H9 (cell line): Measurements from ENCODE around the gene TFF3. TPM values are rescaled to one million over a fixed set of nuclear protein-coding genes. Genes with fewer than 3 reads are reported as not detected.

Experiments used
- DNase-seq: peaks from one replicate; pipeline ENCODE4 v3.0.0-alpha.2; 2017
- H2AFZ ChIP-seq: one replicate; pipeline ENCODE4 v1.6.1; 2013; ENCODE audit warnings: mild to moderate bottlenecking, low read length, control low read depth, moderate library complexity
- H2AK5ac ChIP-seq: 2 replicates; pipeline ENCODE4 v1.6.1; 2013; ENCODE audit warnings: low read length, control low read depth, mixed read lengths; ENCODE audit not compliant: insufficient read length
- H2BK120ac ChIP-seq: one replicate; pipeline ENCODE4 v1.6.1; 2013; ENCODE audit warnings: low read depth, mild to moderate bottlenecking, low read length, control low read depth, inconsistent platforms; ENCODE audit not compliant: poor library complexity, severe bottlenecking
- H2BK12ac ChIP-seq: 2 replicates; pipeline ENCODE4 v1.6.1; 2013; ENCODE audit warnings: low read length, control low read depth, mixed read lengths, low read depth; ENCODE audit not compliant: insufficient read length
- H2BK15ac ChIP-seq: 2 replicates; pipeline ENCODE4 v1.6.1; 2013; ENCODE audit warnings: low read depth, low read length, control low read depth
- H2BK20ac ChIP-seq: one replicate; pipeline ENCODE4 v1.6.1; 2013; ENCODE audit warnings: low read depth, mild to moderate bottlenecking, low read length, control low read depth, inconsistent platforms; ENCODE audit not compliant: poor library complexity, severe bottlenecking
- H2BK5ac ChIP-seq: 2 replicates; pipeline ENCODE4 v1.6.1; 2013; ENCODE audit warnings: low read length, control low read depth, mixed read lengths; ENCODE audit not compliant: insufficient read length
- H3K14ac ChIP-seq: 2 replicates; pipeline ENCODE4 v1.6.1; 2013; ENCODE audit warnings: low read length, control low read depth; ENCODE audit not compliant: insufficient read depth
- H3K18ac ChIP-seq: 2 replicates; pipeline ENCODE4 v1.6.1; 2013; ENCODE audit warnings: low read depth, mild to moderate bottlenecking, mixed read lengths, low read length, control low read depth; ENCODE audit not compliant: insufficient read length
- H3K23ac ChIP-seq: 2 replicates; pipeline ENCODE4 v1.6.1; 2013; ENCODE audit warnings: low read length, control low read depth, mixed read lengths, low read depth; ENCODE audit not compliant: insufficient read length
- H3K23me2 ChIP-seq: 2 replicates; pipeline ENCODE4 v1.6.1; 2013; ENCODE audit warnings: low read depth, mild to moderate bottlenecking, mixed read lengths, low read length, control low read depth; ENCODE audit not compliant: insufficient read length, poor library complexity, severe bottlenecking
- H3K27ac ChIP-seq: 2 replicates; pipeline ENCODE4 v1.5.1; 2013; ENCODE audit warnings: low read length, control low read depth, mixed read lengths, low read depth; ENCODE audit not compliant: insufficient read length
- H3K27me3 ChIP-seq: 2 replicates; pipeline ENCODE4 v1.6.1; 2013; ENCODE audit warnings: low read length, control low read depth, inconsistent platforms; ENCODE audit not compliant: insufficient read depth
- H3K4ac ChIP-seq: 2 replicates; pipeline ENCODE4 v1.6.1; 2013; ENCODE audit warnings: low read depth, mild to moderate bottlenecking, control low read depth, inconsistent platforms, low read length, moderate library complexity
- H3K4me1 ChIP-seq: 2 replicates; pipeline ENCODE4 v1.6.1; 2013; ENCODE audit warnings: low read length, control low read depth, inconsistent platforms; ENCODE audit not compliant: insufficient read depth
- H3K4me2 ChIP-seq: 2 replicates; pipeline ENCODE4 v1.6.1; 2013; ENCODE audit warnings: low read length, control low read depth, mixed read lengths; ENCODE audit not compliant: insufficient read length, insufficient read depth
- H3K56ac ChIP-seq: 2 replicates; pipeline ENCODE4 v1.6.1; 2013; ENCODE audit warnings: low read depth, mild to moderate bottlenecking, mixed read lengths, low read length, control low read depth; ENCODE audit not compliant: insufficient read length
- H3K79me1 ChIP-seq: 2 replicates; pipeline ENCODE4 v1.6.1; 2013; ENCODE audit warnings: low read depth, mild to moderate bottlenecking, moderate library complexity, low read length, control low read depth, inconsistent platforms; ENCODE audit not compliant: insufficient read depth, poor library complexity, severe bottlenecking
- H3K79me2 ChIP-seq: 2 replicates; pipeline ENCODE4 v1.6.1; 2013; ENCODE audit warnings: low read length, control low read depth, inconsistent platforms; ENCODE audit not compliant: insufficient read depth
- H3K9ac ChIP-seq: 2 replicates; pipeline ENCODE4 v1.6.1; 2013; ENCODE audit warnings: low read length, control low read depth, mixed read lengths; ENCODE audit not compliant: insufficient read length; ENCODE audit errors: extremely low read depth
- H3K9me3 ChIP-seq: one replicate; pipeline ENCODE4 v1.6.1; 2013; ENCODE audit warnings: low read depth, low read length, inconsistent platforms; ENCODE audit not compliant: control insufficient read depth
- H3T11ph ChIP-seq: one replicate; pipeline ENCODE4 v1.6.1; 2013; ENCODE audit warnings: mild to moderate bottlenecking, low read length, control low read depth, inconsistent platforms
- H4K20me1 ChIP-seq: one replicate; pipeline ENCODE4 v1.6.1; 2013; ENCODE audit not compliant: control insufficient read depth, insufficient read length, insufficient read depth
- H4K5ac ChIP-seq: 2 replicates; pipeline ENCODE4 v1.6.1; 2013; ENCODE audit warnings: low read depth, mild to moderate bottlenecking, mixed read lengths, low read length, control low read depth; ENCODE audit not compliant: insufficient read length
- H4K8ac ChIP-seq: replicated peaks from 2 replicates; pipeline ENCODE4 v1.6.1; 2013; ENCODE audit warnings: low read length, control low read depth, mixed read lengths, low read depth; ENCODE audit not compliant: insufficient read length
- H4K91ac ChIP-seq: 2 replicates; pipeline ENCODE4 v1.6.1; 2013; ENCODE audit warnings: low read depth, mild to moderate bottlenecking, moderate library complexity, mixed read lengths, low read length, control low read depth; ENCODE audit not compliant: insufficient read length
- H3K27ac Mint-ChIP-seq, 3 experiments: 2 replicates in 2 of 3; 3 replicates in 1 of 3; pipeline ENCODE4 v1.8.0; 2020 to 2021; ENCODE audit warnings: mixed read lengths in 3 of 3, mild to moderate bottlenecking in 1 of 3, moderate library complexity in 1 of 3
- H3K27me3 Mint-ChIP-seq: 2 replicates; pipeline ENCODE4 v1.8.0; 2021; ENCODE audit warnings: low read depth, mild to moderate bottlenecking, moderate library complexity, mixed read lengths
- H3K36me3 Mint-ChIP-seq, 3 experiments: 2 replicates in 2 of 3; 3 replicates in 1 of 3; pipeline ENCODE4 v1.8.0; 2020 to 2021; ENCODE audit warnings: low read depth in 3 of 3, mixed read lengths in 3 of 3; ENCODE audit not compliant: insufficient read depth in 1 of 3
- H3K4me1 Mint-ChIP-seq, 2 experiments: 2 replicates each; pipeline ENCODE4 v1.8.0; 2020; ENCODE audit warnings: mixed read lengths in 2 of 2
- H3K4me3 Mint-ChIP-seq, 2 experiments: 2 replicates in 1 of 2; 3 replicates in 1 of 2; pipeline ENCODE4 v1.8.0; 2020 to 2021; ENCODE audit warnings: mild to moderate bottlenecking in 2 of 2, mixed read lengths in 2 of 2, moderate library complexity in 1 of 2
- H3K9me3 Mint-ChIP-seq, 2 experiments: 2 replicates in 1 of 2; 3 replicates in 1 of 2; pipeline ENCODE4 v1.8.0; 2020; ENCODE audit warnings: mild to moderate bottlenecking in 2 of 2, mixed read lengths in 2 of 2, moderate library complexity in 1 of 2
- CTCF ChIP-seq: fragments of 200-600 bp; sonication (generic); conservative IDR thresholded peaks from 3 replicates; pipeline ENCODE4 v1.8.0; 2021; ENCODE audit warnings: antibody characterized with exemption, mild to moderate bottlenecking
- WGBS: extraction: QIAGEN DNeasy Blood & Tissue Kit; methylation state at CpG from one replicate; pipeline ENCODE4 v1.1.7; 2013; ENCODE audit warnings: missing lambda C conversion rate, low lambda C conversion rate, mixed read lengths; ENCODE audit not compliant: insufficient read length; ENCODE audit errors: extremely low coverage; 5-methylcytosine and 5-hydroxymethylcytosine counted together
- total RNA-seq: library from RNA; stranded (reverse); gene quantifications from 2 replicates; pipeline ENCODE4 v1.2.1, GENCODE V29; 2021

The TFF3 gene
- total RNA-seq, 1 experiment from 2014 or later, result 1.5 TPM

- Histone ChIP-seq H3K23ac (no peak overlapping the region), H2BK5ac (no peak overlapping the region), H3K23me2 (no peaks in the 10 kb centered on the region), H2BK20ac (no peak overlapping the region), H2AK5ac (no peak overlapping the region), H2AFZ (no peak overlapping the region), H4K20me1 (no peaks in the 10 kb centered on the region), H2BK120ac (no peak overlapping the region), H2BK15ac (no peak overlapping the region), H3K27ac (no peak overlapping the region), H4K5ac (no peak overlapping the region), H3K79me1 (no peaks in the 10 kb centered on the region), H3K18ac (no peak overlapping the region), H3K9ac (no peak overlapping the region), H3K79me2 (no peaks in the 10 kb centered on the region), H3K27me3 (no peaks in the 10 kb centered on the region; the same call in 1 of the 2 replicates), H3K56ac (no peak overlapping the region), H4K8ac (no peak overlapping the region), H3K4me1 (no peaks in the 10 kb centered on the region), H4K91ac (no peak overlapping the region), H3T11ph (no peak overlapping the region), H3K4ac (no peak overlapping the region), H3K4me2 (no peak overlapping the region), H2BK12ac (no peak overlapping the region), H3K9me3 (no peaks in the 10 kb centered on the region), H3K14ac (no peak overlapping the region; the same call in 1 of the 2 replicates)
- H3K9me3 Mint-ChIP-seq, result no peaks in the 10 kb centered on the region; a peak in 2 of 5 replicates
- H3K4me3 Mint-ChIP-seq, result no peak overlapping the region
- H3K36me3 Mint-ChIP-seq, result peaks cover 0 to 3% (median 0%) of the 10 kb centered on the region in 3 experiments; a peak in 1 of 7 replicates
- no CpG with 5 or more reads among the region's 18 CpGs for WGBS
- peaks cover 8% of the 10 kb centered on the region; the same call in 1 of the 2 replicates for H3K27me3 Mint-ChIP-seq
- H3K27ac Mint-ChIP-seq, result no peak overlapping the region; a peak in 1 of 7 replicates
- DNase-seq, result no peak
- peaks cover 5 to 9% of the 10 kb centered on the region in 2 experiments; a peak in 3 of 4 replicates for H3K4me1 Mint-ChIP-seq
- no peak for TF ChIP-seq CTCF
These were observed 33.2 kb downstream of the TFF3 start for GRCh38 chr21:42282021-42282420.
